Ovary (tissue), 3 donors: ENCODE data around the gene FER.

Experiments
- POLR2A ChIP-seq: fragments of 450-650 bp; IDR thresholded peaks from one replicate; pipeline ENCODE4 v1.6.1; 2017; ENCODE audit warnings: antibody characterized with exemption, mild to moderate bottlenecking, moderate library complexity
- TF ChIP-seq, protein P1 (sequence below), 3 donors: fragments of 450-650 bp in 2 of 3; fragments of 200-600 bp in 1 of 3; IDR thresholded peaks; one replicate each; pipeline versions ENCODE4 v1.5.1 to v1.8.0; 2016 to 2022; ENCODE audit warnings: antibody characterized with exemption in 3 of 3, mild to moderate bottlenecking in 1 of 3
- donor health status: DM: no; HTN: no; CAD: no.

GRCh38 chr5:108703313-108703712, 44.4 kb upstream of the FER start:
- TF ChIP-seq, protein P1, sequence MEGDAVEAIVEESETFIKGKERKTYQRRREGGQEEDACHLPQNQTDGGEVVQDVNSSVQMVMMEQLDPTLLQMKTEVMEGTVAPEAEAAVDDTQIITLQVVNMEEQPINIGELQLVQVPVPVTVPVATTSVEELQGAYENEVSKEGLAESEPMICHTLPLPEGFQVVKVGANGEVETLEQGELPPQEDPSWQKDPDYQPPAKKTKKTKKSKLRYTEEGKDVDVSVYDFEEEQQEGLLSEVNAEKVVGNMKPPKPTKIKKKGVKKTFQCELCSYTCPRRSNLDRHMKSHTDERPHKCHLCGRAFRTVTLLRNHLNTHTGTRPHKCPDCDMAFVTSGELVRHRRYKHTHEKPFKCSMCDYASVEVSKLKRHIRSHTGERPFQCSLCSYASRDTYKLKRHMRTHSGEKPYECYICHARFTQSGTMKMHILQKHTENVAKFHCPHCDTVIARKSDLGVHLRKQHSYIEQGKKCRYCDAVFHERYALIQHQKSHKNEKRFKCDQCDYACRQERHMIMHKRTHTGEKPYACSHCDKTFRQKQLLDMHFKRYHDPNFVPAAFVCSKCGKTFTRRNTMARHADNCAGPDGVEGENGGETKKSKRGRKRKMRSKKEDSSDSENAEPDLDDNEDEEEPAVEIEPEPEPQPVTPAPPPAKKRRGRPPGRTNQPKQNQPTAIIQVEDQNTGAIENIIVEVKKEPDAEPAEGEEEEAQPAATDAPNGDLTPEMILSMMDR (IDR thresholded peaks at IDR 0.05): no peak
- no peak for TF ChIP-seq POLR2A
